Neural progenitor cell (in vitro differentiated cells): ENCODE measurements around the gene ASTN2. TPM values are rescaled to one million over a fixed set of nuclear protein-coding genes. Genes with fewer than 3 reads are reported as not detected.

Experiments
- DNase-seq: peaks from one replicate; pipeline ENCODE4 v3.0.0-alpha.2; 2016; ENCODE audit warnings: low spot score
- H2AFZ ChIP-seq: fragments of 200-600 bp; sonication (generic); replicated peaks from 2 replicates; pipeline ENCODE4 v1.6.1; 2016; ENCODE audit warnings: antibody characterized with exemption
- H3F3A ChIP-seq: fragments of 200-600 bp; sonication (generic); 2 replicates; pipeline ENCODE4 v1.6.1; 2016; ENCODE audit warnings: antibody characterized with exemption, low read depth
- H3K27ac ChIP-seq: fragments of 200-600 bp; sonication (generic); 2 replicates; pipeline ENCODE4 v1.5.1; 2016; ENCODE audit warnings: mild to moderate bottlenecking
- H3K27me3 ChIP-seq: fragments of 200-600 bp; sonication (generic); 2 replicates; pipeline ENCODE4 v1.6.1; 2016; ENCODE audit warnings: mild to moderate bottlenecking, moderate library complexity
- H3K36me3 ChIP-seq: fragments of 200-600 bp; sonication (generic); 2 replicates; pipeline ENCODE4 v1.5.1; 2016
- H3K4me1 ChIP-seq: fragments of 200-600 bp; sonication (generic); 2 replicates; pipeline ENCODE4 v1.6.1; 2016; ENCODE audit warnings: mixed run types
- H3K4me2 ChIP-seq: fragments of 200-600 bp; sonication (generic); 2 replicates; pipeline ENCODE4 v1.6.1; 2016
- H3K4me3 ChIP-seq: fragments of 200-600 bp; sonication (generic); 2 replicates; pipeline ENCODE4 v1.5.1; 2016
- H3K79me2 ChIP-seq: fragments of 200-600 bp; sonication (generic); 2 replicates; pipeline ENCODE4 v1.6.1; 2016; ENCODE audit warnings: low read depth
- H3K9ac ChIP-seq: fragments of 200-600 bp; sonication (generic); 2 replicates; pipeline ENCODE4 v1.6.1; 2016
- H3K9me3 ChIP-seq: fragments of 200-600 bp; sonication (generic); 2 replicates; pipeline ENCODE4 v1.5.1; 2016; ENCODE audit warnings: low read depth
- H4K20me1 ChIP-seq: fragments of 200-600 bp; sonication (generic); 2 replicates; pipeline ENCODE4 v1.6.1; 2016; ENCODE audit warnings: low read depth
- H3K27ac Mint-ChIP-seq: 3 replicates; pipeline ENCODE4 v1.8.0; 2021; ENCODE audit warnings: mixed read lengths
- H3K27me3 Mint-ChIP-seq: 2 replicates; pipeline ENCODE4 v1.8.0; 2022; ENCODE audit warnings: low read depth, mild to moderate bottlenecking, inconsistent platforms, moderate library complexity, mixed read lengths; ENCODE audit not compliant: insufficient read depth
- H3K36me3 Mint-ChIP-seq: 3 replicates; pipeline ENCODE4 v1.8.0; 2021; ENCODE audit warnings: mixed read lengths
- H3K4me1 Mint-ChIP-seq: 3 replicates; pipeline ENCODE4 v1.8.0; 2021; ENCODE audit warnings: mixed read lengths
- H3K4me3 Mint-ChIP-seq: 3 replicates; pipeline ENCODE4 v1.8.0; 2021; ENCODE audit warnings: mild to moderate bottlenecking, moderate library complexity, mixed read lengths
- H3K9me3 Mint-ChIP-seq: 3 replicates; pipeline ENCODE4 v1.8.0; 2020; ENCODE audit warnings: mixed read lengths
- EZH2 ChIP-seq: fragments of 200-600 bp; sonication (generic); IDR thresholded peaks from 2 replicates; pipeline ENCODE4 v1.6.1; 2017; ENCODE audit warnings: antibody characterized with exemption, mild to moderate bottlenecking, moderate library complexity
- EZH2phosphoT487 ChIP-seq: fragments of 200-600 bp; sonication (generic); IDR thresholded peaks from 2 replicates; pipeline ENCODE4 v1.6.1; 2017; ENCODE audit warnings: antibody characterized with exemption
- total RNA-seq: library from RNA; depleted of rRNA; stranded (reverse); fragments of >200 nt; gene quantifications from 2 replicates; pipeline ENCODE4 v1.2.3, GENCODE V29; 2015; ENCODE audit warnings: low replicate concordance
- TF ChIP-seq, protein P1 (sequence below): fragments of 200-600 bp; sonication (generic); IDR thresholded peaks from 2 replicates; pipeline ENCODE4 v1.5.1; 2017; ENCODE audit warnings: antibody characterized with exemption, mild to moderate bottlenecking

Gene ASTN2
- total RNA-seq, 1 donor from 2014 or later = 8.0 TPM

GRCh38 chr9:117170567-117170966 lies 244.3 kb downstream of the ASTN2 start:
- H3K9me3 Mint-ChIP-seq = no peaks in the 10 kb centered on the region
- H3K27ac Mint-ChIP-seq = no peak overlapping the region
- Histone ChIP-seq H3K27ac (no peak overlapping the region), H2AFZ (no peak overlapping the region), H3K9me3 (no peaks in the 10 kb centered on the region), H3K79me2 (no peaks in the 10 kb centered on the region), H3K27me3 (no peaks in the 10 kb centered on the region), H3K9ac (no peak overlapping the region), H3F3A (no peaks in the 10 kb centered on the region), H3K4me3 (no peak overlapping the region), H3K4me2 (no peak overlapping the region), H4K20me1 (no peaks in the 10 kb centered on the region), H3K36me3 (no peaks in the 10 kb centered on the region), H3K4me1 (peaks cover 7% of the 10 kb centered on the region)
- TF ChIP-seq EZH2 (no peak), EZH2phosphoT487 (no peak)
- TF ChIP-seq, protein P1, sequence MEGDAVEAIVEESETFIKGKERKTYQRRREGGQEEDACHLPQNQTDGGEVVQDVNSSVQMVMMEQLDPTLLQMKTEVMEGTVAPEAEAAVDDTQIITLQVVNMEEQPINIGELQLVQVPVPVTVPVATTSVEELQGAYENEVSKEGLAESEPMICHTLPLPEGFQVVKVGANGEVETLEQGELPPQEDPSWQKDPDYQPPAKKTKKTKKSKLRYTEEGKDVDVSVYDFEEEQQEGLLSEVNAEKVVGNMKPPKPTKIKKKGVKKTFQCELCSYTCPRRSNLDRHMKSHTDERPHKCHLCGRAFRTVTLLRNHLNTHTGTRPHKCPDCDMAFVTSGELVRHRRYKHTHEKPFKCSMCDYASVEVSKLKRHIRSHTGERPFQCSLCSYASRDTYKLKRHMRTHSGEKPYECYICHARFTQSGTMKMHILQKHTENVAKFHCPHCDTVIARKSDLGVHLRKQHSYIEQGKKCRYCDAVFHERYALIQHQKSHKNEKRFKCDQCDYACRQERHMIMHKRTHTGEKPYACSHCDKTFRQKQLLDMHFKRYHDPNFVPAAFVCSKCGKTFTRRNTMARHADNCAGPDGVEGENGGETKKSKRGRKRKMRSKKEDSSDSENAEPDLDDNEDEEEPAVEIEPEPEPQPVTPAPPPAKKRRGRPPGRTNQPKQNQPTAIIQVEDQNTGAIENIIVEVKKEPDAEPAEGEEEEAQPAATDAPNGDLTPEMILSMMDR = no peak
- peaks cover 2% of the 10 kb centered on the region for H3K27me3 Mint-ChIP-seq
- H3K36me3 Mint-ChIP-seq = no peaks in the 10 kb centered on the region
- no peak overlapping the region for H3K4me3 Mint-ChIP-seq
- no peak for DNase-seq
- H3K4me1 Mint-ChIP-seq = peaks cover 7% of the 10 kb centered on the region

GRCh38 chr9:117169089-117169621 lies 245.7 kb downstream of the ASTN2 start:
- no peak overlapping the region for H3K4me2 ChIP-seq
- peaks cover 7% of the 10 kb centered on the region for H3K4me1 ChIP-seq
- Mint-ChIP-seq H3K36me3 (no peaks in the 10 kb centered on the region), H3K4me1 (peaks cover 7% of the 10 kb centered on the region), H3K9me3 (no peaks in the 10 kb centered on the region), H3K27ac (no peak overlapping the region), H3K27me3 (peaks cover 2% of the 10 kb centered on the region), H3K4me3 (no peak overlapping the region)
- no peak overlapping the region for H3K27ac ChIP-seq
- no peaks in the 10 kb centered on the region for H4K20me1 ChIP-seq
- no peaks in the 10 kb centered on the region for H3K79me2 ChIP-seq
- no peaks in the 10 kb centered on the region for H3K27me3 ChIP-seq
- DNase-seq = no peak
- TF ChIP-seq, protein P1 = no peak
- H3K9ac ChIP-seq = no peak overlapping the region
- H3K36me3 ChIP-seq = no peaks in the 10 kb centered on the region
- H3K9me3 ChIP-seq = no peaks in the 10 kb centered on the region
- no peak overlapping the region for H2AFZ ChIP-seq
- no peaks in the 10 kb centered on the region for H3F3A ChIP-seq
- H3K4me3 ChIP-seq = no peak overlapping the region

DNA sequence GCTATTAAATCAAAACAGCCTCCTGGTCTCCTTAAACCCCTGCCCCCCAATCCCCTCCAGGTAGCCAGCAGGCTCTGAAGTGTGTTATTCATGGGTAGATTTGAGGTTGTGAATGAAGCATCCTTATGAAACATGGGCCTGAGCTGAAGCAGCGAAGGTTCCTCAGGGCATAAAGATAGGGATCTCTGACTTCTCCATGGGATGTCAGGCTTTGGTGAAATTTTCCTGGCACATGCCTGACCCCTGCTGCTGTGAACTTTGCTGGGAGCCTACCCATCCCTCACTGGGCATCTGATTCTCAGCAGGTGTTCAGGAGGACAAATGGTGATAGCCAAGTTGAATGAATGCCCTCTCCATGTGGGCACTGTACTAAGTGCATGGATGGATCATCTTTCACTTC lies 250.3 kb downstream of the ASTN2 start:
- H3K4me1 ChIP-seq = peaks cover 7% of the 10 kb centered on the region
- H3K9ac ChIP-seq = no peak overlapping the region
- no peaks in the 10 kb centered on the region for H3K9me3 ChIP-seq
- no peaks in the 10 kb centered on the region for H3K79me2 ChIP-seq
- no peak for DNase-seq
- peaks cover 3% of the 10 kb centered on the region for H3K4me1 Mint-ChIP-seq
- H3K27ac ChIP-seq = no peak overlapping the region
- TF ChIP-seq, protein P1 = no peak
- TF ChIP-seq EZH2 (no peak), EZH2phosphoT487 (no peak)
- H3K4me2 ChIP-seq = no peak overlapping the region
- no peak overlapping the region for H3K4me3 Mint-ChIP-seq
- H4K20me1 ChIP-seq = no peaks in the 10 kb centered on the region
- no peaks in the 10 kb centered on the region for H3K36me3 ChIP-seq
- H3K27ac Mint-ChIP-seq = no peak overlapping the region
- H3F3A ChIP-seq = no peaks in the 10 kb centered on the region
- H2AFZ ChIP-seq = no peak overlapping the region
- no peaks in the 10 kb centered on the region for H3K27me3 Mint-ChIP-seq
- no peaks in the 10 kb centered on the region for H3K36me3 Mint-ChIP-seq
- H3K9me3 Mint-ChIP-seq = no peaks in the 10 kb centered on the region
- H3K4me3 ChIP-seq = no peak overlapping the region
- no peaks in the 10 kb centered on the region for H3K27me3 ChIP-seq
